Lower lobe of right lung (tissue), 2 donors: ENCODE results near the gene BTRC. TPM values are rescaled to one million over a fixed set of nuclear protein-coding genes. Genes with fewer than 3 reads are reported as not detected.

Experiments used
- ATAC-seq, 2 donors: fragments of 200-7000 bp; cut with Tn5 transposase; one replicate each; pipeline ENCODE4 v1.9.1; 2020 to 2022; ENCODE audit warnings: mild to moderate bottlenecking in 2 of 2, moderate library complexity in 2 of 2
- DNase-seq: peaks from one replicate; pipeline ENCODE4 v3.0.0-alpha.2; 2020
- H3K27ac ChIP-seq: fragments of 200-600 bp; one replicate; pipeline ENCODE4 v1.8.0; 2022
- H3K27me3 ChIP-seq: fragments of 200-600 bp; one replicate; pipeline ENCODE4 v1.8.0; 2022; ENCODE audit warnings: low read depth
- H3K36me3 ChIP-seq: fragments of 200-600 bp; one replicate; pipeline ENCODE4 v1.8.0; 2022; ENCODE audit warnings: mild to moderate bottlenecking
- H3K4me1 ChIP-seq: fragments of 200-600 bp; one replicate; pipeline ENCODE4 v1.8.0; 2022
- H3K4me3 ChIP-seq: fragments of 200-600 bp; one replicate; pipeline ENCODE4 v1.8.0; 2022; ENCODE audit warnings: mild to moderate bottlenecking
- H3K9me3 ChIP-seq: fragments of 200-600 bp; one replicate; pipeline ENCODE4 v1.8.0; 2022
- CTCF ChIP-seq: fragments of 200-600 bp; IDR thresholded peaks from one replicate; pipeline ENCODE4 v1.8.0; 2022; ENCODE audit warnings: antibody characterized with exemption, mild to moderate bottlenecking
- intact Hi-C: fragments of 100-400 bp; cut with DNase I; formaldehyde crosslinking; loops from one replicate; pipeline ENCODE4 v1.11.0; 2022
- total RNA-seq: library from RNA; stranded (reverse); fragmentation: NEBNext Ultra II Directional; extraction: Animal tissue kit (Norgen Biotek cat#: 25700); gene quantifications from one replicate; pipeline ENCODE4 v1.2.1, GENCODE V29; 2021
- donor health status: DM: no; HTN: yes; CAD: no; lungs with severe emphysema.

The BTRC gene
- total RNA-seq, 1 donor from 2014 or later, result 17.3 TPM

GRCh38 chr10:101561068-101561915 lies 207.3 kb downstream of the BTRC start:
- ATAC-seq, result no peak
- Histone ChIP-seq H3K27me3 (peaks cover 35% of the 10 kb centered on the region), H3K9me3 (no peaks in the 10 kb centered on the region), H3K4me3 (no peak overlapping the region), H3K4me1 (peaks cover under 1% of the 10 kb centered on the region), H3K27ac (no peak overlapping the region), H3K36me3 (no peaks in the 10 kb centered on the region)
- no peak for TF ChIP-seq CTCF
- DNase-seq, result no peak
- intact Hi-C loops, result no loop called here

GRCh38 chr10:101562231-101562630 lies 208.3 kb downstream of the BTRC start:
- Histone ChIP-seq H3K27ac (no peak overlapping the region), H3K36me3 (no peaks in the 10 kb centered on the region), H3K4me3 (no peak overlapping the region), H3K9me3 (no peaks in the 10 kb centered on the region), H3K27me3 (peaks cover 44% of the 10 kb centered on the region), H3K4me1 (peaks cover 6% of the 10 kb centered on the region)
- DNase-seq (no peak), ATAC-seq (no peak)
- intact Hi-C loops, result no loop called here
- no peak for TF ChIP-seq CTCF

- H3K27me3 ChIP-seq, result peaks cover 52% of the 10 kb centered on the region
- intact Hi-C loops, result no loop called here
Measured at GRCh38 chr10:101563007-101563406, 209.0 kb downstream of the BTRC start.

GRCh38 chr10:101563497-101564040 lies 209.6 kb downstream of the BTRC start:
- Histone ChIP-seq H3K4me1 (peaks cover 6% of the 10 kb centered on the region), H3K27ac (no peak overlapping the region), H3K9me3 (no peaks in the 10 kb centered on the region), H3K27me3 (peaks cover 57% of the 10 kb centered on the region), H3K36me3 (no peaks in the 10 kb centered on the region), H3K4me3 (no peak overlapping the region)
- no peak for TF ChIP-seq CTCF
- intact Hi-C loops, result no loop called here
- ATAC-seq, result no peak
- DNase-seq, result no peak

More at GRCh38 chr10:101563007-101563406, 209.0 kb downstream of the BTRC start:
- no peaks in the 10 kb centered on the region for H3K9me3 ChIP-seq
- no peak for DNase-seq
- no peaks in the 10 kb centered on the region for H3K36me3 ChIP-seq
- no peak overlapping the region for H3K4me3 ChIP-seq
- H3K27ac ChIP-seq, result no peak overlapping the region
- no peak for TF ChIP-seq CTCF
- no peak for ATAC-seq
- H3K4me1 ChIP-seq, result peaks cover 6% of the 10 kb centered on the region

- Histone ChIP-seq H3K9me3 (no peaks in the 10 kb centered on the region), H3K4me3 (no peak overlapping the region), H3K36me3 (no peaks in the 10 kb centered on the region), H3K4me1 (peaks cover 9% of the 10 kb centered on the region), H3K27ac (no peak overlapping the region), H3K27me3 (peaks cover 67% of the 10 kb centered on the region)
- DNase-seq (no peak), ATAC-seq (no peak)
- TF ChIP-seq CTCF, result no peak
- intact Hi-C loops, result no loop called here
Measured at GRCh38 chr10:101564490-101564991, 210.6 kb downstream of the BTRC start.
